WTC11 (cell line): Measurements from ENCODE around the gene MGAT5B. TPM values are rescaled to one million over a fixed set of nuclear protein-coding genes. Genes with fewer than 3 reads are reported as not detected.

Source experiments
- ATAC-seq: fragments of 200-7000 bp; cut with Tn5 transposase; 2 replicates; pipeline ENCODE4 v1.10.0; 2021; ENCODE audit warnings: mild to moderate bottlenecking, moderate library complexity
- CTCF ChIA-PET: fragments of 300-600 bp; sonication (Branson Sonifier 250); formaldehyde crosslinking; loops from one replicate; lab custom pipeline; 2021; ENCODE audit warnings: antibody characterized with exemption; lab: Charles Lee
- POLR2A ChIA-PET: fragments of 350-600 bp; sonication (Branson Sonifier 250); formaldehyde crosslinking; loops from one replicate; lab custom pipeline; 2021; ENCODE audit warnings: antibody characterized with exemption; lab: Charles Lee
- DNase-seq: peaks from one replicate; pipeline ENCODE4 v3.0.0; 2021; ENCODE audit warnings: low spot score
- H3K27ac Mint-ChIP-seq: 2 replicates; pipeline ENCODE4 v1.8.0; 2021; ENCODE audit warnings: mixed read lengths
- H3K27me3 Mint-ChIP-seq: 2 replicates; pipeline ENCODE4 v1.8.0; 2021; ENCODE audit warnings: low read depth, mild to moderate bottlenecking, moderate library complexity, mixed read lengths
- H3K36me3 Mint-ChIP-seq: 2 replicates; pipeline ENCODE4 v1.8.0; 2021; ENCODE audit warnings: mixed read lengths
- H3K4me1 Mint-ChIP-seq: 2 replicates; pipeline ENCODE4 v1.8.0; 2022; ENCODE audit warnings: mixed read lengths
- H3K4me3 Mint-ChIP-seq: 2 replicates; pipeline ENCODE4 v1.8.0; 2021; ENCODE audit warnings: mild to moderate bottlenecking, moderate library complexity, mixed read lengths
- H3K9me3 Mint-ChIP-seq: 2 replicates; pipeline ENCODE4 v1.8.0; 2021; ENCODE audit warnings: mixed read lengths
- CREM ChIP-seq: sonication (generic); formaldehyde crosslinking; IDR thresholded peaks from 2 replicates; pipeline ENCODE4 v1.8.1; 2022; ENCODE audit warnings: mild to moderate bottlenecking, missing genetic modification reagents, moderate library complexity
- E2F4 ChIP-seq: sonication (generic); formaldehyde crosslinking; IDR thresholded peaks from 2 replicates; pipeline ENCODE4 v1.8.1; 2022; ENCODE audit warnings: low read depth, mild to moderate bottlenecking, moderate library complexity, missing genetic modification reagents, borderline replicate concordance
- EMX1 ChIP-seq: fragments of 250-450 bp; sonication (Bioruptor Pico); IDR thresholded peaks from 2 replicates; pipeline ENCODE4 v1.8.0; 2021; ENCODE audit warnings: mild to moderate bottlenecking
- ESRRA ChIP-seq: sonication (generic); formaldehyde crosslinking; IDR thresholded peaks from 2 replicates; pipeline ENCODE4 v1.8.1; 2022; ENCODE audit warnings: mild to moderate bottlenecking, missing genetic modification reagents, borderline replicate concordance
- ETV6 ChIP-seq: sonication (generic); formaldehyde crosslinking; IDR thresholded peaks from 2 replicates; pipeline ENCODE4 v1.8.1; 2022; ENCODE audit warnings: mild to moderate bottlenecking, missing genetic modification reagents
- FOXJ3 ChIP-seq: sonication (generic); formaldehyde crosslinking; IDR thresholded peaks from 2 replicates; pipeline ENCODE4 v1.9.0; 2021; ENCODE audit warnings: missing genetic modification reagents, mild to moderate bottlenecking, borderline replicate concordance
- MXD4 ChIP-seq: fragments of 250-450 bp; sonication (Bioruptor Pico); IDR thresholded peaks from 2 replicates; pipeline ENCODE4 v1.8.0; 2021; ENCODE audit warnings: mild to moderate bottlenecking, moderate library complexity, borderline replicate concordance
- NFATC4 ChIP-seq: fragments of 250-450 bp; sonication (Bioruptor Pico); IDR thresholded peaks from 2 replicates; pipeline ENCODE4 v1.9.0; 2021; ENCODE audit warnings: mild to moderate bottlenecking
- NFE2L1 ChIP-seq: sonication (generic); formaldehyde crosslinking; IDR thresholded peaks from 2 replicates; pipeline ENCODE4 v1.8.1; 2023; ENCODE audit warnings: missing genetic modification reagents
- PRDM15 ChIP-seq: sonication (generic); formaldehyde crosslinking; IDR thresholded peaks from 2 replicates; pipeline ENCODE4 v1.8.0; 2022; ENCODE audit warnings: missing genetic modification reagents
- RELA ChIP-seq: sonication (generic); formaldehyde crosslinking; IDR thresholded peaks from 2 replicates; pipeline ENCODE4 v1.8.1; 2022; ENCODE audit warnings: missing genetic modification reagents, mild to moderate bottlenecking, borderline replicate concordance
- SMAD4 ChIP-seq: sonication (generic); formaldehyde crosslinking; IDR thresholded peaks from 2 replicates; pipeline ENCODE4 v1.8.0; 2022; ENCODE audit warnings: mild to moderate bottlenecking, missing genetic modification reagents
- ZNF138 ChIP-seq: sonication (generic); formaldehyde crosslinking; conservative IDR thresholded peaks from 2 replicates; pipeline ENCODE4 v1.8.1; 2022; ENCODE audit warnings: mild to moderate bottlenecking, moderate library complexity, missing genetic modification reagents
- ZNF219 ChIP-seq: sonication (generic); formaldehyde crosslinking; IDR thresholded peaks from 2 replicates; pipeline ENCODE4 v1.8.0; 2023; ENCODE audit warnings: missing genetic modification reagents, mild to moderate bottlenecking, borderline replicate concordance
- ZNF281 ChIP-seq: sonication (generic); formaldehyde crosslinking; IDR thresholded peaks from 2 replicates; pipeline ENCODE4 v1.8.0; 2023; ENCODE audit warnings: mild to moderate bottlenecking, missing genetic modification reagents
- ZNF317 ChIP-seq: sonication (generic); formaldehyde crosslinking; IDR thresholded peaks from 2 replicates; pipeline ENCODE4 v1.8.1; 2023; ENCODE audit warnings: low read depth, mild to moderate bottlenecking, moderate library complexity, missing genetic modification reagents, borderline replicate concordance
- ZNF532 ChIP-seq: fragments of 250-450 bp; sonication (Bioruptor Pico); IDR thresholded peaks from 2 replicates; pipeline ENCODE4 v1.9.0; 2021; ENCODE audit warnings: mild to moderate bottlenecking, borderline replicate concordance
- total RNA-seq: library from RNA; stranded (reverse); gene quantifications from 3 replicates; pipeline ENCODE4 v1.2.3, GENCODE V29; 2021
- TF ChIP-seq, protein P1 (sequence below): sonication (generic); formaldehyde crosslinking; IDR thresholded peaks from 2 replicates; pipeline ENCODE4 v1.8.0; 2022; ENCODE audit warnings: mild to moderate bottlenecking, missing genetic modification reagents

The MGAT5B gene
- total RNA-seq, 1 experiment from 2014 or later: 11.6 TPM

DNA sequence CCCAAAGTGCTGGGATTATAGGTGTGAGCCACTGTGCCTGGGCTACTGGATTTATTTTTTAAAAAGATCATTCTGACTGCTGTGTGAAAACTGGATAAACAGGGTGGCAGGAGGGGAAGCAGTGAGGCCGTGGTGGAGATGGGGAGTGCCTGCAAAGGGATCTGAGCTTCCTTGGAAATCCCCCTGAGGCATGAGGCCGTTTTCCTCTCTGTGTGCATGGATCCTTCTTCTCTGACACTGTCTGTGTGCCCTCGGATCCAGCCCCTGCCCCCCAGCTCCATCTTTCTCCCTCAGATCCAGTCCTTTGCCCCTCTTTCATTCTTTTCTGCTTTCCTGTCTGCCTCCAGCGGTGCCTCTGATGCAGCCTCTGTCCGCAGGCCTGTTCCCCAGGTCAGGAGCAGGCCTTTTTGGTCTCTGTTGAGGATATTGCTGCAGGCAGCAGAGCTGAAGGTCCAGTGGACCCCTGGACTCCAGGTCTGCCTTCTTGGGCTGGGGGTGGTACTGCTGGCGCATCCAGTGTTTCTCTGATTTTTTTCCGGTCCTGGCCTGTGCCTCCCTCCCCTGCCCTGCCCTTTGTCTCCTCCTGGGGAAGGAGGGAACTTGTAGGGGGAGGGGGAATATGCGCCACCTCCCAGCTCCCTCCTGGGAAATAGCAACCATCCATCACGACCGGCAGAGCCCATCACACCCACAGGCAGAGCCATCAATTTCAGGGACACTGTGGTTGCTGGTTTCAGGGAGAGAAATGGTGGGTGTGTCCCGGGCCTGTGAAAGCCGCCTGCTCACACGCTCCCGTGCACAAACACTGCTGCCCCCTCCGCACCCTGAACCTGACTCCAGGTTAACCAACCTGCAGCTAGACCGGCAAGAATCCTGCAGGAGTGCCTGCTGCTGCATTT, 17.0 kb downstream of the MGAT5B start (continued):
- TF ChIP-seq ESRRA (CRISPR knock-in tag) (no peak), NFE2L1 (no peak), ZNF281 (CRISPR knock-in tag) (no peak), E2F4 (CRISPR knock-in tag) (no peak)
- TF ChIP-seq, protein P1, sequence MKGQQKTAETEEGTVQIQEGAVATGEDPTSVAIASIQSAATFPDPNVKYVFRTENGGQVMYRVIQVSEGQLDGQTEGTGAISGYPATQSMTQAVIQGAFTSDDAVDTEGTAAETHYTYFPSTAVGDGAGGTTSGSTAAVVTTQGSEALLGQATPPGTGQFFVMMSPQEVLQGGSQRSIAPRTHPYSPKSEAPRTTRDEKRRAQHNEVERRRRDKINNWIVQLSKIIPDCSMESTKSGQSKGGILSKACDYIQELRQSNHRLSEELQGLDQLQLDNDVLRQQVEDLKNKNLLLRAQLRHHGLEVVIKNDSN (CRISPR knock-in tag): no peak
- TF ChIP-seq, all 79 proteins: peak for 0

DNA sequence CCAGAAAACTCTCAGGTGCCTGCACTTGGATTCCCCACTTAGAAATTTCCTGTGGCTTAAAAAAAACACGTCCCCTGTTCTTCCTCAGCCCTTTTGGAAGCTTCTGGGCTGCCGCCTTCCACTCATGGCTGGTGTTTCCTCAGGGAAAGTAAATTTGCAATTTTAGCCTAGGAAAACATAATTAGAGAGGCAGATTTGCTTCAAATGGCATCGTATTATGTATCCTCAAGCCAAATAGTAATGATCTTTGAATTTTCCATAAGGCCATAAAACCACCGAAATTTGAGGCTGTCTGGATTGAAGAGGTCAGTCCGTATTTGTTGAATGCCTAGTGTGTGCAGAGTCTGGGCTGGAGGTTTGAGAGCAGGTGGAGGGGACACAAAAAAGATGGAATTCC, 17.7 kb downstream of the MGAT5B start:
- ChIA-PET CTCF (interaction anchor here (0.8 to 3.0 kb wide), 6 partner anchors 15 to 204 kb away, joined by 3 to 18 read pairs (median 6); partner anchors contain the start of gene MGAT5B), POLR2A (no interaction called here)
- no peak for TF ChIP-seq MXD4 (CRISPR knock-in tag)
- no peak for TF ChIP-seq ZNF317 (CRISPR knock-in tag)
- TF ChIP-seq EMX1 (CRISPR knock-in tag): no peak
- no peak for TF ChIP-seq ZNF532
- no peak for TF ChIP-seq ZNF219
- TF ChIP-seq SMAD4 (CRISPR knock-in tag): no peak
- no peak for TF ChIP-seq NFATC4 (CRISPR knock-in tag)
- ATAC-seq (no peak), DNase-seq (no peak)
- no peak overlapping the region for H3K27ac Mint-ChIP-seq
- no peak overlapping the region for H3K4me3 Mint-ChIP-seq
- no peaks in the 10 kb centered on the region for H3K9me3 Mint-ChIP-seq
- H3K27me3 Mint-ChIP-seq: no peaks in the 10 kb centered on the region
- H3K4me1 Mint-ChIP-seq: peaks cover 27% of the 10 kb centered on the region
- H3K36me3 Mint-ChIP-seq: no peaks in the 10 kb centered on the region

GRCh38 chr17:76886395-76886794, 18.2 kb downstream of the MGAT5B start:
- H3K4me3 Mint-ChIP-seq: no peak overlapping the region
- ChIA-PET CTCF (interaction anchor here (3.0 to 3.7 kb wide), 2 partner anchors 18 to 170 kb away, joined by 13 to 20 read pairs; partner anchors contain the start of gene MGAT5B), POLR2A (no interaction called here)
- no peaks in the 10 kb centered on the region for H3K9me3 Mint-ChIP-seq
- H3K36me3 Mint-ChIP-seq: no peaks in the 10 kb centered on the region
- ATAC-seq (no peak), DNase-seq (no peak)
- no peaks in the 10 kb centered on the region for H3K27me3 Mint-ChIP-seq
- peaks cover 24% of the 10 kb centered on the region for H3K4me1 Mint-ChIP-seq
- H3K27ac Mint-ChIP-seq: no peak overlapping the region
- TF ChIP-seq FOXJ3 (CRISPR knock-in tag) (no peak), CREM (CRISPR knock-in tag) (no peak), ZNF138 (no peak), RELA (CRISPR knock-in tag) (no peak), ETV6 (CRISPR knock-in tag) (no peak), PRDM15 (CRISPR knock-in tag) (no peak)
